Measurements from ENCODE around the gene PER1. TPM values are rescaled to one million over a fixed set of nuclear protein-coding genes. Genes with fewer than 3 reads are reported as not detected.

PER1 gene
- total and polyA plus RNA-seq, 2 of the 13 experiments (the other 11 are each of a cell fraction or from before 2014, with no cell fraction given) = 2.6 to 3.6 TPM

DNA sequence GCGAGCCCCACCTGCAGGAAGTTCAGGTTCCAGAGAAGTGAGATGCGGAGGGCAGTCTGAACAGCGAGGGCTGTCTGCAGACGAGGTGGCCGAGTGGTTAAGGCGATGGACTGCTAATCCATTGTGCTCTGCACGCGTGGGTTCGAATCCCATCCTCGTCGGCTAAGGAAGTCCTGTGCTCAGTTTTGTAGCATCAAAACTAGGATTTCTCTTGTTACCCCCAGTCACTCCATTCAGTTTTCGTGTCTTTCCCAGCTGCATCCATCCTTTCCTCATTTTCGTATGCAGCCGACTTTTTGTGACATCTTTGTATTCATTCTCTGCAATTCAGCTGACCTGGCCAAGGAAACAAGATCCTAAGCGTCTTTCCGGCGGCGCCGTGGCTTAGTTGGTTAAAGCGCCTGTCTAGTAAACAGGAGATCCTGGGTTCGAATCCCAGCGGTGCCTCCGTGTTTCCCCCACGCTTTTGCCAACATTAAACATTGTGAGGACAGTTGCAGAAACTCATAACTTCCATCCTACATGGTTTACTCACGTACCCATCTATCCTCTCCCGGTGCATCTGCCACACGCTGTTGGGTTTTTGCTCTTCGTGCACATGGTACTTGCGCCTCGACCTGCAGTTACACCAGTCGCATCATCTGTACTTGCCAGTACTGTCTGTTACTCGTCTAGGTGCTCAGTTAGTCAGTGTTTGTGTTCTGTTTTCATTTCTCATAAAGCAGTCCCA, 34.7 kb upstream of the PER1 start (continued):
- TF ChIP-seq, protein P1, sequence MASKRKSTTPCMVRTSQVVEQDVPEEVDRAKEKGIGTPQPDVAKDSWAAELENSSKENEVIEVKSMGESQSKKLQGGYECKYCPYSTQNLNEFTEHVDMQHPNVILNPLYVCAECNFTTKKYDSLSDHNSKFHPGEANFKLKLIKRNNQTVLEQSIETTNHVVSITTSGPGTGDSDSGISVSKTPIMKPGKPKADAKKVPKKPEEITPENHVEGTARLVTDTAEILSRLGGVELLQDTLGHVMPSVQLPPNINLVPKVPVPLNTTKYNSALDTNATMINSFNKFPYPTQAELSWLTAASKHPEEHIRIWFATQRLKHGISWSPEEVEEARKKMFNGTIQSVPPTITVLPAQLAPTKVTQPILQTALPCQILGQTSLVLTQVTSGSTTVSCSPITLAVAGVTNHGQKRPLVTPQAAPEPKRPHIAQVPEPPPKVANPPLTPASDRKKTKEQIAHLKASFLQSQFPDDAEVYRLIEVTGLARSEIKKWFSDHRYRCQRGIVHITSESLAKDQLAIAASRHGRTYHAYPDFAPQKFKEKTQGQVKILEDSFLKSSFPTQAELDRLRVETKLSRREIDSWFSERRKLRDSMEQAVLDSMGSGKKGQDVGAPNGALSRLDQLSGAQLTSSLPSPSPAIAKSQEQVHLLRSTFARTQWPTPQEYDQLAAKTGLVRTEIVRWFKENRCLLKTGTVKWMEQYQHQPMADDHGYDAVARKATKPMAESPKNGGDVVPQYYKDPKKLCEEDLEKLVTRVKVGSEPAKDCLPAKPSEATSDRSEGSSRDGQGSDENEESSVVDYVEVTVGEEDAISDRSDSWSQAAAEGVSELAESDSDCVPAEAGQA (IDR thresholded peaks at IDR 0.05; ENCODE audit: low read depth) = no peak
- TF ChIP-seq, protein P1 (CRISPR knock-in tag; IDR thresholded peaks at IDR 0.05; ENCODE audit: borderline replicate concordance) = no peak
- TF ChIP-seq, protein P2, sequence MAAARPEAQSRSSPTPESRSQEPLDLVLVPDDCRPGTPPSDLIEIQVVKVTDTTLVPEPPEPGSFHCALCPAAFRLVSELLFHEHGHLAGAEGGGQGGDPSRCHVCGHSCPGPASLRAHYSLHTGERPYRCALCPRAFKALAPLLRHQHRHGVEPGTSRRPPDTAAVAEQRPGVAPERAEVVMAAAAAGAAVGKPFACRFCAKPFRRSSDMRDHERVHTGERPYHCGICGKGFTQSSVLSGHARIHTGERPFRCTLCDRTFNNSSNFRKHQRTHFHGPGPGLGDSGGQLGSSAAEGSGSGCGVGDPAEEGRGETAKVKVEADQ (CRISPR knock-in tag; IDR thresholded peaks at IDR 0.05; ENCODE audit: borderline replicate concordance) = no peak; the same call in 1 of the 2 replicates
- TF ChIP-seq, protein P3, sequence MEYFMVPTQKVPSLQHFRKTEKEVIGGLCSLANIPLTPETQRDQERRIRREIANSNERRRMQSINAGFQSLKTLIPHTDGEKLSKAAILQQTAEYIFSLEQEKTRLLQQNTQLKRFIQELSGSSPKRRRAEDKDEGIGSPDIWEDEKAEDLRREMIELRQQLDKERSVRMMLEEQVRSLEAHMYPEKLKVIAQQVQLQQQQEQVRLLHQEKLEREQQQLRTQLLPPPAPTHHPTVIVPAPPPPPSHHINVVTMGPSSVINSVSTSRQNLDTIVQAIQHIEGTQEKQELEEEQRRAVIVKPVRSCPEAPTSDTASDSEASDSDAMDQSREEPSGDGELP (IDR thresholded peaks at IDR 0.05; ENCODE audit: borderline replicate concordance, low read depth) = peak; percentile 41
- TF ChIP-seq ATAD3A (CRISPR knock-in tag; IDR thresholded peaks at IDR 0.05) = no peak
- no peak for TF ChIP-seq SMC3 (IDR thresholded peaks at IDR 0.05; ENCODE audit: low read length)
- no peak for TF ChIP-seq SOX13 (IDR thresholded peaks at IDR 0.05)
- 0 out of 4 replicates have a peak, but pooled peaks of 1 of the 2 experiments have one; percentile 19 for TF ChIP-seq SOX13 (CRISPR knock-in tag; conservative IDR thresholded peaks at IDR 0.05 in 1 of 2, IDR thresholded peaks at IDR 0.05 in 1 of 2)
- TF ChIP-seq NFIB (CRISPR knock-in tag; IDR thresholded peaks at IDR 0.05; ENCODE audit: borderline replicate concordance) = no peak
- TF ChIP-seq TOPORS (CRISPR knock-in tag; IDR thresholded peaks at IDR 0.05) = peak; percentile 50; the same call in 1 of the 2 replicates
- TF ChIP-seq, protein P4, sequence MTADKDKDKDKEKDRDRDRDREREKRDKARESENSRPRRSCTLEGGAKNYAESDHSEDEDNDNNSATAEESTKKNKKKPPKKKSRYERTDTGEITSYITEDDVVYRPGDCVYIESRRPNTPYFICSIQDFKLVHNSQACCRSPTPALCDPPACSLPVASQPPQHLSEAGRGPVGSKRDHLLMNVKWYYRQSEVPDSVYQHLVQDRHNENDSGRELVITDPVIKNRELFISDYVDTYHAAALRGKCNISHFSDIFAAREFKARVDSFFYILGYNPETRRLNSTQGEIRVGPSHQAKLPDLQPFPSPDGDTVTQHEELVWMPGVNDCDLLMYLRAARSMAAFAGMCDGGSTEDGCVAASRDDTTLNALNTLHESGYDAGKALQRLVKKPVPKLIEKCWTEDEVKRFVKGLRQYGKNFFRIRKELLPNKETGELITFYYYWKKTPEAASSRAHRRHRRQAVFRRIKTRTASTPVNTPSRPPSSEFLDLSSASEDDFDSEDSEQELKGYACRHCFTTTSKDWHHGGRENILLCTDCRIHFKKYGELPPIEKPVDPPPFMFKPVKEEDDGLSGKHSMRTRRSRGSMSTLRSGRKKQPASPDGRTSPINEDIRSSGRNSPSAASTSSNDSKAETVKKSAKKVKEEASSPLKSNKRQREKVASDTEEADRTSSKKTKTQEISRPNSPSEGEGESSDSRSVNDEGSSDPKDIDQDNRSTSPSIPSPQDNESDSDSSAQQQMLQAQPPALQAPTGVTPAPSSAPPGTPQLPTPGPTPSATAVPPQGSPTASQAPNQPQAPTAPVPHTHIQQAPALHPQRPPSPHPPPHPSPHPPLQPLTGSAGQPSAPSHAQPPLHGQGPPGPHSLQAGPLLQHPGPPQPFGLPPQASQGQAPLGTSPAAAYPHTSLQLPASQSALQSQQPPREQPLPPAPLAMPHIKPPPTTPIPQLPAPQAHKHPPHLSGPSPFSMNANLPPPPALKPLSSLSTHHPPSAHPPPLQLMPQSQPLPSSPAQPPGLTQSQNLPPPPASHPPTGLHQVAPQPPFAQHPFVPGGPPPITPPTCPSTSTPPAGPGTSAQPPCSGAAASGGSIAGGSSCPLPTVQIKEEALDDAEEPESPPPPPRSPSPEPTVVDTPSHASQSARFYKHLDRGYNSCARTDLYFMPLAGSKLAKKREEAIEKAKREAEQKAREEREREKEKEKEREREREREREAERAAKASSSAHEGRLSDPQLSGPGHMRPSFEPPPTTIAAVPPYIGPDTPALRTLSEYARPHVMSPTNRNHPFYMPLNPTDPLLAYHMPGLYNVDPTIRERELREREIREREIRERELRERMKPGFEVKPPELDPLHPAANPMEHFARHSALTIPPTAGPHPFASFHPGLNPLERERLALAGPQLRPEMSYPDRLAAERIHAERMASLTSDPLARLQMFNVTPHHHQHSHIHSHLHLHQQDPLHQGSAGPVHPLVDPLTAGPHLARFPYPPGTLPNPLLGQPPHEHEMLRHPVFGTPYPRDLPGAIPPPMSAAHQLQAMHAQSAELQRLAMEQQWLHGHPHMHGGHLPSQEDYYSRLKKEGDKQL (CRISPR knock-in tag; IDR thresholded peaks at IDR 0.05; ENCODE audit: low read depth) = no peak
- no peak for TF ChIP-seq KDM6A (CRISPR knock-in tag; IDR thresholded peaks at IDR 0.05; ENCODE audit: low read depth)
- no peak; the same call in 1 of the 2 replicates for TF ChIP-seq FOXK2 (IDR thresholded peaks at IDR 0.05)
- TF ChIP-seq YEATS2 (CRISPR knock-in tag; IDR thresholded peaks at IDR 0.05; ENCODE audit: borderline replicate concordance) = peak; percentile 59; the same call in 1 of the 2 replicates
- TF ChIP-seq GATAD2A (CRISPR knock-in tag; IDR thresholded peaks at IDR 0.05) = no peak
- no peak for TF ChIP-seq SP5 (CRISPR knock-in tag; IDR thresholded peaks at IDR 0.05; ENCODE audit: borderline replicate concordance, low read depth)

Measured in HepG2 (cell line).